A673 (cell line): Measurements from ENCODE around the gene NDOR1. TPM values are rescaled to one million over a fixed set of nuclear protein-coding genes. Genes with fewer than 3 reads are reported as not detected.

Source experiments
- BruUV-seq: library from RNA; stranded (reverse); fragments of 400-500 nt; replicated peaks from 2 replicates; lab custom pipeline; 2021; lab: Mats Ljungman, UMichigan
- CTCF ChIA-PET: fragments of 300-600 bp; sonication (Branson Sonifier 250); formaldehyde crosslinking; loops from one replicate; lab custom pipeline; 2022; ENCODE audit warnings: antibody characterized with exemption; lab: Charles Lee
- POLR2A ChIA-PET: fragments of 300-600 bp; sonication (Branson Sonifier 250); formaldehyde crosslinking; loops from one replicate; lab custom pipeline; 2022; ENCODE audit warnings: antibody characterized with exemption; ENCODE audit not compliant: low non-redundant PET; lab: Charles Lee
- DNase-seq: peaks from one replicate; pipeline ENCODE4 v3.0.0-alpha.2; 2015; ENCODE audit warnings: low spot score
- H3K27ac ChIP-seq: fragments of 200-600 bp; sonication (generic); 2 replicates; pipeline ENCODE4 v1.5.1; 2016; ENCODE audit warnings: mixed run types, low read depth, mild to moderate bottlenecking, mixed read lengths, antibody characterized with exemption, low read length; ENCODE audit not compliant: poor library complexity, severe bottlenecking
- H3K27me3 ChIP-seq: fragments of 200-600 bp; sonication (generic); replicated peaks from 2 replicates; pipeline ENCODE4 v1.6.1; 2017; ENCODE audit warnings: mixed run types, low read depth, mild to moderate bottlenecking, mixed read lengths, antibody characterized with exemption, low read length; ENCODE audit not compliant: insufficient read depth, poor library complexity
- H3K36me3 ChIP-seq: fragments of 200-600 bp; sonication (generic); 2 replicates; pipeline ENCODE4 v1.6.1; 2016; ENCODE audit warnings: mixed run types, mild to moderate bottlenecking, mixed read lengths, antibody characterized with exemption, low read length; ENCODE audit not compliant: insufficient read depth, poor library complexity, severe bottlenecking
- H3K4me1 ChIP-seq: fragments of 200-600 bp; sonication (generic); 2 replicates; pipeline ENCODE4 v1.6.1; 2017; ENCODE audit warnings: mixed run types, mild to moderate bottlenecking, mixed read lengths, antibody characterized with exemption, low read length; ENCODE audit not compliant: insufficient read depth, poor library complexity, severe bottlenecking
- H3K4me3 ChIP-seq: fragments of 200-600 bp; sonication (generic); 2 replicates; pipeline ENCODE4 v1.5.1; 2016; ENCODE audit warnings: low read depth, mixed run types, mild to moderate bottlenecking, mixed read lengths, low read length; ENCODE audit not compliant: poor library complexity, severe bottlenecking
- H3K9me3 ChIP-seq: fragments of 200-600 bp; sonication (generic); 2 replicates; pipeline ENCODE4 v1.6.1; 2016; ENCODE audit warnings: mixed run types, low read depth, mild to moderate bottlenecking, mixed read lengths, antibody characterized with exemption, low read length; ENCODE audit not compliant: poor library complexity, severe bottlenecking
- CTCF ChIP-seq: fragments of 300-800, 200-600 bp; sonication (generic); conservative IDR thresholded peaks from 2 replicates; pipeline ENCODE4 v1.5.1; 2017; ENCODE audit warnings: low read depth, mild to moderate bottlenecking, antibody characterized with exemption, low read length, moderate library complexity, mixed read lengths
- EZH2 ChIP-seq: fragments of 200-600 bp; sonication (generic); IDR thresholded peaks from 2 replicates; pipeline ENCODE4 v1.6.1; 2017; ENCODE audit warnings: borderline replicate concordance, low read depth, mild to moderate bottlenecking, mixed read lengths, antibody characterized with exemption, low read length; ENCODE audit not compliant: poor library complexity, severe bottlenecking
- intact Hi-C: fragments of 100-400 bp; cut with micrococcal nuclease; formaldehyde crosslinking; loops from one replicate; pipeline ENCODE4 v1.10.0; 2022; ENCODE audit not compliant: unreplicated experiment
- total RNA-seq: library from RNA; stranded (reverse); gene quantifications from 2 replicates; pipeline ENCODE4 v1.2.3, GENCODE V29; 2021

Gene NDOR1
- total RNA-seq, 1 experiment from 2014 or later = 40.2 TPM

- peaks cover 2% of the 10 kb centered on the region for H3K36me3 ChIP-seq
- TF ChIP-seq EZH2 (no peak), CTCF (no peak)
- no TSS peak for BruUV-seq
- peaks cover 10% of the 10 kb centered on the region for H3K4me1 ChIP-seq
- POLR2A ChIA-PET = no interaction called here
- H3K4me3 ChIP-seq = no peak overlapping the region
- intact Hi-C loops = no loop called here
- no peak for DNase-seq
- no peaks in the 10 kb centered on the region for H3K9me3 ChIP-seq
- CTCF ChIA-PET = no interaction called here
- no peak overlapping the region for H3K27ac ChIP-seq
- H3K27me3 ChIP-seq = no peaks in the 10 kb centered on the region
These were observed 14.3 kb upstream of the NDOR1 start for GRCh38 chr9:137191245-137191644.

- no peak overlapping the region for H3K27ac ChIP-seq
- H3K27me3 ChIP-seq = no peaks in the 10 kb centered on the region
- peaks cover 10% of the 10 kb centered on the region for H3K4me1 ChIP-seq
- BruUV-seq = no TSS peak
- TF ChIP-seq CTCF (no peak), EZH2 (no peak)
- no peak overlapping the region for H3K4me3 ChIP-seq
- ChIA-PET CTCF (no interaction called here), POLR2A (interaction anchor here (0.7 kb wide), 1 partner anchor 126 kb away, joined by 3 read pairs; no protein-coding TSS in a partner anchor)
- intact Hi-C loops = no loop called here
- DNase-seq = no peak
- peaks cover 2% of the 10 kb centered on the region for H3K36me3 ChIP-seq
- no peaks in the 10 kb centered on the region for H3K9me3 ChIP-seq
These were observed 13.6 kb upstream of the NDOR1 start for GRCh38 chr9:137191691-137192447.

GRCh38 chr9:137192448-137192780, 13.1 kb upstream of the NDOR1 start:
- intact Hi-C loops = no loop called here
- H3K9me3 ChIP-seq = no peaks in the 10 kb centered on the region
- peaks cover 5% of the 10 kb centered on the region for H3K4me1 ChIP-seq
- TF ChIP-seq CTCF = no peak
- no peak for TF ChIP-seq EZH2
- no peak overlapping the region for H3K4me3 ChIP-seq
- H3K36me3 ChIP-seq = peaks cover 2% of the 10 kb centered on the region
- no peaks in the 10 kb centered on the region for H3K27me3 ChIP-seq
- BruUV-seq = no TSS peak
- POLR2A ChIA-PET = interaction anchor here (0.7 kb wide), 1 partner anchor 126 kb away, joined by 3 read pairs; no protein-coding TSS in a partner anchor
- CTCF ChIA-PET = no interaction called here
- H3K27ac ChIP-seq = no peak overlapping the region
- DNase-seq = no peak
